Large intestine (tissue), 3 donors: ENCODE data around the gene ATF3. TPM values are rescaled to one million over a fixed set of nuclear protein-coding genes. Genes with fewer than 3 reads are reported as not detected.

Experiments
- DNase-seq, 2 donors: peaks; one replicate each; pipeline versions ENCODE4 v3.0.0 to v3.0.0-alpha.2; 2013
- H3K27ac ChIP-seq: one replicate; pipeline ENCODE4 v1.5.1; 2013; ENCODE audit warnings: low read length
- H3K27me3 ChIP-seq: 2 replicates; pipeline ENCODE4 v1.6.1; 2013; ENCODE audit warnings: low read length; ENCODE audit not compliant: control insufficient read depth, insufficient read depth
- H3K36me3 ChIP-seq: 2 replicates; pipeline ENCODE4 v1.6.1; 2013; ENCODE audit warnings: low read length; ENCODE audit not compliant: control insufficient read depth, insufficient read depth
- H3K4me1 ChIP-seq: one replicate; pipeline ENCODE4 v1.6.1; 2013; ENCODE audit warnings: low read length; ENCODE audit not compliant: control insufficient read depth, insufficient read depth
- H3K4me3 ChIP-seq: one replicate; pipeline ENCODE4 v1.5.1; 2013; ENCODE audit warnings: low read length
- H3K9me3 ChIP-seq: one replicate; pipeline ENCODE4 v1.6.1; 2013; ENCODE audit warnings: mild to moderate bottlenecking, low read depth, low read length, moderate library complexity; ENCODE audit not compliant: control insufficient read depth
- WGBS: methylation state at CpG from one replicate; pipeline ENCODE4 v1.1.5; 2013; ENCODE audit warnings: low lambda C conversion rate; ENCODE audit not compliant: insufficient coverage; 5-methylcytosine and 5-hydroxymethylcytosine counted together
- polyA plus RNA-seq: library from polyadenylated mRNA; unstranded; fragments of 120-200 nt; gene quantifications from one replicate; pipeline ENCODE4 v1.2.1, GENCODE V29; 2013

Gene ATF3
- polyA plus RNA-seq, 1 donor = 71.1 TPM

DNA sequence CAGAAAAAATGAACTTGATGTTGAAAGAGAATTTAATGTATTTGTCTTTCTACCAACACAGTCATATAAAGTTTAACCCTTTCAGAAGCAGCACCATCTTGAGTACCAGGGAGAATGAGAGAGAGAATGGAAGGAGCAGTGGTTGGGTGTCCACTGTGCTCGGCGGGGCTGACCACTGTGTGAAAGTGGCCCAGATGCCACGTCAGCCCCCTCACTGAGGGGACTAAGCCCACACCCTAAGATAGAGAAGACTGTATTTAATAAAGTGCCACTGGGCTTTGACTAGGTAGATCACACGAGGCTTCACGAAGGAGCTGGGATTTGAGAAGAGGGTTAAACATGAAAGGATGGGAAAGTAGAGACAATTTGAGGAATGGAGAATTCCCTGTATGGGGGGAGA is 59.9 kb downstream of the ATF3 start:
- peak overlapping the region; percentile 39 for H3K27ac ChIP-seq
- 81% methylated on average over 3 of the region's 5 CpGs for WGBS
- peaks cover 8% of the 10 kb centered on the region for H3K27me3 ChIP-seq
- no peaks in the 10 kb centered on the region for H3K36me3 ChIP-seq
- DNase-seq = no peak
- H3K4me3 ChIP-seq = no peak overlapping the region
- H3K4me1 ChIP-seq = peaks cover 14% of the 10 kb centered on the region
- no peaks in the 10 kb centered on the region for H3K9me3 ChIP-seq

DNA sequence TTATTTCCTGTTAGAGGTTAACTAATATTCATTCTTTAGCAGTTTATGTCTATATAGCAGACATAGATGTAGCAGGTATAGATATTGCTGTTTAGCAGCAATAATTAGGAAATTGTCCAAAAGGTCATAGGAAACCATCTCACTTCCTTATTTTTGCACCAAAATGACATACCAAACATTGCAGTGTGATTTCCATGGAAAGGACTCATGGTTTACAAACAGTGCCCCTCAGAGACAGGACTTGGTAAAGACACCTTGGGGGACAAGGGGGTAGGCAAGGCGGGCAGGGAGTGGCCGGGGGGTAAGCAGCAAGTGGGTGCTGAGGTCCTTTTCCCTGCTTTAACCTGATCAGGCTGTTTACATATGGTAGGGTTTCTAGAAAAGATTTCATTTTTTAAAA is 60.5 kb downstream of the ATF3 start:
- H3K27ac ChIP-seq = no peak overlapping the region
- peaks cover 14% of the 10 kb centered on the region for H3K4me1 ChIP-seq
- DNase-seq = peak in 1 of 2 donors; percentile 20
- H3K4me3 ChIP-seq = no peak overlapping the region
- H3K36me3 ChIP-seq = no peaks in the 10 kb centered on the region
- no CpG with 5 or more reads among the region's 2 CpGs for WGBS
- no peaks in the 10 kb centered on the region for H3K9me3 ChIP-seq
- H3K27me3 ChIP-seq = peaks cover 8% of the 10 kb centered on the region

DNA sequence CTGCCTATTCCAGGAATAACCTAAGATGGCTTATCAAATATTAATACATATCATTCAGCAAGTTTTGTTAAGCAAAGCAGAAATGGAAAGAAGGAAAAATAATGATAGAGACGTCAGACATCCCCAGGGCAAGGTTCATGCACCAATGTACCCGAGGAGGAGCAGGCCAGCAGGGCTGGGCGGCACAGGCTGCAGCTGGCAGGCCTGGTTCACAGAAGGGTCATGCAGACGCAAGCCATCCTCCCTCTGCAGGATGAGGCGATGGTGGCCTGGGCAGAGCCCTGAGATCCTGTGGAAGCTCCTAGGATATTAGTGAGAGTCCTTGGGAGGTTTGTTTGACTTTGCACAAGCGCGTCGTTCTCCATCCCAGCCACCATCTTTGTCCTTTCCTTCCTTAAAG is 61.0 kb downstream of the ATF3 start:
- DNase-seq = peak in 1 of 2 donors; percentile 27
- H3K4me3 ChIP-seq = no peak overlapping the region
- peaks cover 8% of the 10 kb centered on the region for H3K27me3 ChIP-seq
- no peaks in the 10 kb centered on the region for H3K9me3 ChIP-seq
- no CpG with 5 or more reads among the region's 8 CpGs for WGBS
- peaks cover 14% of the 10 kb centered on the region for H3K4me1 ChIP-seq
- no peak overlapping the region for H3K27ac ChIP-seq
- H3K36me3 ChIP-seq = no peaks in the 10 kb centered on the region

DNA sequence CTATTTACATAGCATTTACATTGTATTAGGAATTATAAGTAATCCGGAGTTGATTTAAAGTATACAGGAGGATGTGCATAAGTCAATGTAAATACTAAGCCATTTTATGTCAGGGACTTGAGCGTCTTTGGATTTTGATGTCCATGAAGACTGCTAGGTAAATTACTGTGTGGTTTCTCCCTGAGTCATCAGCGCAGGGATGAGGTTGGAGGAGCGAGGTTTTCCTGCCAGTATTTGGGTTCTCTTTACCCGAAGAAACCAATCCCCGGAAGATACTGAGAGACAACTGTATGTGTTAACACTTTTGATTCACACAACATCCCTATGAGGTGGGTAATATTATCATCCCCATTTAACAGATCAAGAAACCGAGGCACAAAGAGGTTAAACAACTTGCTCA is 61.7 kb downstream of the ATF3 start:
- Histone ChIP-seq H3K36me3 (no peaks in the 10 kb centered on the region), H3K9me3 (no peaks in the 10 kb centered on the region), H3K4me1 (peaks cover 14% of the 10 kb centered on the region), H3K27me3 (peaks cover 8% of the 10 kb centered on the region), H3K27ac (no peak overlapping the region), H3K4me3 (no peak overlapping the region)
- no peak for DNase-seq
- no CpG with 5 or more reads among the region's 7 CpGs for WGBS

Other genes with a start within 250 kb of the ATF3 start
- gene PACC1, start 193.9 kb upstream of the ATF3 start, polyA plus RNA-seq = 4.6 TPM
- 43.6 TPM for gene NENF, start 175.8 kb upstream of the ATF3 start, polyA plus RNA-seq
- 3.0 TPM for gene BATF3, start 91.1 kb downstream of the ATF3 start, polyA plus RNA-seq
- gene NSL1, start 183.0 kb downstream of the ATF3 start, polyA plus RNA-seq = 34.6 TPM
- gene TATDN3, start 183.1 kb downstream of the ATF3 start, polyA plus RNA-seq = 7.8 TPM
- gene SPATA45, start 238.9 kb downstream of the ATF3 start, polyA plus RNA-seq = 0.25 TPM
- 36.3 TPM for gene FLVCR1, start 249.5 kb downstream of the ATF3 start, polyA plus RNA-seq